Lung (tissue), 12 donors: Measurements from ENCODE around the gene KRT16. TPM values are rescaled to one million over a fixed set of nuclear protein-coding genes. Genes with fewer than 3 reads are reported as not detected.
"Not testable (repeated sequence)": the region's sequence is repeated elsewhere in the genome, so short reads cannot be mapped to it uniquely, and the experiment has no call there.

ENCODE experiments used
- ATAC-seq: fragments of 200-7000 bp; cut with Tn5 transposase; one replicate; pipeline ENCODE4 v1.9.1; 2020; ENCODE audit warnings: moderate number of reproducible peaks; ENCODE audit not compliant: insufficient read depth, low FRiP score
- DNase-seq, 3 donors: peaks; one replicate each; pipeline ENCODE4 v3.0.0-alpha.2; 2013 to 2017
- H3K27ac ChIP-seq, 2 donors: one replicate each; pipeline ENCODE4 v1.5.1; 2013; ENCODE audit warnings: mild to moderate bottlenecking in 2 of 2, moderate library complexity in 2 of 2, control low read depth in 1 of 2, inconsistent platforms in 1 of 2, low read depth in 1 of 2, low read length in 1 of 2
- H3K27me3 ChIP-seq, 3 donors: one replicate each; pipeline ENCODE4 v1.5.1; 2013; ENCODE audit warnings: low read length in 2 of 3; ENCODE audit not compliant: control insufficient read depth in 3 of 3, insufficient read depth in 3 of 3
- H3K36me3 ChIP-seq, 4 donors: one replicate each; pipeline ENCODE4 v1.5.1; 2013; ENCODE audit warnings: low read length in 4 of 4, mild to moderate bottlenecking in 1 of 4, moderate library complexity in 1 of 4; ENCODE audit not compliant: control insufficient read depth in 4 of 4, insufficient read depth in 4 of 4
- H3K4me1 ChIP-seq, 5 donors: one replicate each; pipeline ENCODE4 v1.5.1; 2013; ENCODE audit warnings: low read length in 5 of 5, mild to moderate bottlenecking in 2 of 5, moderate library complexity in 1 of 5; ENCODE audit not compliant: control insufficient read depth in 5 of 5, insufficient read depth in 5 of 5
- H3K4me3 ChIP-seq: one replicate; pipeline ENCODE4 v1.5.1; 2013; ENCODE audit warnings: mild to moderate bottlenecking, control low read depth, moderate library complexity
- H3K9ac ChIP-seq, 2 donors: one replicate each; pipeline ENCODE4 v1.5.1; 2013; ENCODE audit warnings: low read length in 2 of 2, control low read depth in 1 of 2; ENCODE audit not compliant: insufficient read depth in 1 of 2
- H3K9me3 ChIP-seq, 4 donors: one replicate each; pipeline ENCODE4 v1.5.1; 2013; ENCODE audit warnings: low read length in 3 of 4, mild to moderate bottlenecking in 1 of 4, moderate library complexity in 1 of 4; ENCODE audit not compliant: control insufficient read depth in 4 of 4, insufficient read depth in 3 of 4
- CTCF ChIP-seq: IDR thresholded peaks from 2 replicates; pipeline ENCODE4 v1.5.1; 2012; ENCODE audit warnings: mild to moderate bottlenecking; ENCODE audit errors: control extremely low read depth, extremely low read depth
- WGBS, 2 donors: extraction: QIAGEN DNeasy Blood & Tissue Kit; methylation state at CpG; one replicate each; pipeline ENCODE4 v1.1.7; 2013; 5-methylcytosine and 5-hydroxymethylcytosine counted together
- polyA plus RNA-seq, 2 donors: library from polyadenylated mRNA; stranded (reverse); fragments of 200-250 nt; gene quantifications; one replicate each; pipeline ENCODE4 v1.2.1, GENCODE V29; 2013
- total RNA-seq, 2 donors: library from RNA; depleted of rRNA in 1 of 2; stranded (reverse); fragments of >200 nt in 1 of 2; gene quantifications; one replicate each; pipeline ENCODE4 v1.2.1, GENCODE V29; 2014 to 2021
- donor health status: control.
- donor health status: control.
- donor health status: Bipolar disorder and iron deficiency.
- donor health status: healthy.
- donor health status: DM: yes; HTN: yes; CAD: no.

Gene KRT16
- total and polyA plus RNA-seq, 4 donors, result 0.10 to 0.28 (median 0.18) TPM; not detected in 1

GRCh38 chr17:41631025-41631897, 18.7 kb upstream of the KRT16 start:
- peaks cover 0 to 31% (median 9%) of the 10 kb centered on the region in 5 donors for H3K4me1 ChIP-seq
- no peak for TF ChIP-seq CTCF
- H3K9me3 ChIP-seq, result no peaks in the 10 kb centered on the region
- DNase-seq, result no peak
- ATAC-seq, result no peak
- no peak overlapping the region for H3K9ac ChIP-seq
- no peak overlapping the region for H3K27ac ChIP-seq
- WGBS, 2 donors, result 82 to 92% methylated on average over 8 of the region's 8 CpGs
- H3K27me3 ChIP-seq, result no peaks in the 10 kb centered on the region
- H3K4me3 ChIP-seq, result no peak overlapping the region
- no peaks in the 10 kb centered on the region for H3K36me3 ChIP-seq

- no peak for DNase-seq
- no peak for TF ChIP-seq CTCF
- WGBS, 2 donors, result 82 to 89% methylated on average over 13 of the region's 13 CpGs
Measured at GRCh38 chr17:41629826-41630670, 17.5 kb upstream of the KRT16 start.

GRCh38 chr17:41629316-41629715, 16.7 kb upstream of the KRT16 start:
- no peak overlapping the region for H3K27ac ChIP-seq
- WGBS, 2 donors, result 76 to 78% methylated on average over 10 of the region's 10 CpGs
- H3K9me3 ChIP-seq, result no peaks in the 10 kb centered on the region
- H3K4me3 ChIP-seq, result no peak overlapping the region
- DNase-seq, result no peak
- no peak for ATAC-seq
- H3K27me3 ChIP-seq, result no peaks in the 10 kb centered on the region
- no peaks in the 10 kb centered on the region for H3K36me3 ChIP-seq
- TF ChIP-seq CTCF, result no peak
- no peak overlapping the region for H3K9ac ChIP-seq
- H3K4me1 ChIP-seq, result peaks cover 0 to 12% (median 0%) of the 10 kb centered on the region in 5 donors

More at GRCh38 chr17:41629826-41630670, 17.5 kb upstream of the KRT16 start:
- Histone ChIP-seq H3K36me3 (no peaks in the 10 kb centered on the region), H3K4me3 (no peak overlapping the region), H3K4me1 (peaks cover 0 to 19% (median 0%) of the 10 kb centered on the region in 5 donors), H3K9me3 (no peaks in the 10 kb centered on the region), H3K27ac (no peak overlapping the region), H3K27me3 (no peaks in the 10 kb centered on the region), H3K9ac (no peak overlapping the region)
- no peak for ATAC-seq

GRCh38 chr17:41628621-41629255, 16.2 kb upstream of the KRT16 start:
- not testable (repeated sequence) for H3K9ac ChIP-seq, H3K27me3 ChIP-seq, H3K9me3 ChIP-seq, ATAC-seq, H3K27ac ChIP-seq, H3K4me1 ChIP-seq, H3K4me3 ChIP-seq, H3K36me3 ChIP-seq
- WGBS, 2 donors, result 85 to 87% methylated on average over 11 of the region's 11 CpGs
- peak in 1 of 3 donors; percentile 12 for DNase-seq

- 74 to 95% methylated on average over 1 of the region's 1 CpG for WGBS, 2 donors
- not testable (repeated sequence) for H3K9me3 ChIP-seq, DNase-seq, H3K4me3 ChIP-seq, ATAC-seq, H3K36me3 ChIP-seq, H3K4me1 ChIP-seq, H3K9ac ChIP-seq, H3K27ac ChIP-seq, H3K27me3 ChIP-seq
Measured at GRCh38 chr17:41628073-41628370, 15.5 kb upstream of the KRT16 start.
